GM19468 (cell line): ENCODE data around the gene AGPAT2.
"Not testable (repeated sequence)": the region's sequence is repeated elsewhere in the genome, so short reads cannot be mapped to it uniquely, and the experiment has no call there.

ENCODE experiments used
- ATAC-seq: cut with Tn5 transposase; IDR thresholded peaks from one replicate; pipeline ENCODE4 v1.9.1; 2021; ENCODE audit warnings: mild to moderate bottlenecking, moderate library complexity, moderate number of reproducible peaks; ENCODE audit not compliant: unreplicated experiment; ENCODE audit errors: extremely low read depth

AGPAT2 gene

DNA sequence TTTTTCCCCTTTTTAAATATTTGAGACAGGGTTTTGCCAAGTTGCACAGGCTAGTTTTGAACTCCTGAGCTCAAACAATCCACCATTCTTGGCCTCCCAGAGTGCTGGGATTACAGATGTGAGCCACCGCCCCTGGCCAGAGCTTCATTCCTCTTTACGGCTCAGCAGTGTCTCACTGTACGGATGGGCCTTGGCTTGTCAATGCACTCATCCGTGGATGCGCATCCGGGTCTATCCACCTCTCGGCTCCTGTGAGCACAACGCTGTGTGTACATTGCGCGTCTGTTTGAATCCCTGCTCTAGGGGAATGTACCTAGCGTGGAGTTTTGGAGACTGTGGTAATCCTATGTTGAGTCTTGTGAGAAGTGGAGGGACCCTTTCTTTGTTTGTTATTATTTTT lies 35.4 kb downstream of the AGPAT2 start:
- ATAC-seq: no peak

DNA sequence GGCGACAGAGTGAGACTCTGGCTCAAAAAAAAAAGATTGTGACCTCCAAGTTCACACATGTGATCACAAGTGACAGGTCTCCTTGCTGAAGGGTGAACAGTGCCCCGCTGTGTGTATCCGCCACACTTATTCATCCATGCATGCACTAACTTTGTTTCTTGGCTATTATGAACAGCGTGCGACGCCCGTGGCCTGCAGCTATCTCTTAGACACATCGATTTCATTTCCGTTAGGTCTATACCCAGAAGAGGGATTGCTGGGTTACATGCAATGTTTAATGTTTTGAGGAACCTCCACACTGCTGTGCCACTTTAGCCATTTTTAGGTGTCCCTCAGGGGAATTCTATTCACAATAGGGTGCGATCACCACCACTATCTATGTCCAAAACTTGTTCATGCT lies 36.6 kb downstream of the AGPAT2 start:
- no peak for ATAC-seq

DNA sequence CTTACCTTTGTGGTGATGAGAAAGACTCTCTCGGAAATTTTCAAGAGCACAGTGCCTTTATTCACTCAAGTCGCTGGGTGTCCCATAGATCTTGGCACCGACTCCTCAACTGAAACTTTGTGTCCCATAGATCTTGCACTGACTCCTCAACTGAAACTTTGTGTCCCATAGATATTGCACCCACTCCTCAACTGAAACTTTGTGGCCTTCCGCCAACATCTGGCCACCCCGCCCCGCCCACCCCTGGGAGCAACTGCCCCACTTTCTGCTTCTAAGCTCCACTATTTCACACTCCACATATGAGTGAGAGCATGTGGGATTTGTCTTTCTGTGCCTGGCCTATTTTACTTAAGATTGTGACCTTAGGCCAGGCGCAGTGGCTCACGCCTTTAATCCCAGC lies 37.2 kb downstream of the AGPAT2 start:
- ATAC-seq: no peak

DNA sequence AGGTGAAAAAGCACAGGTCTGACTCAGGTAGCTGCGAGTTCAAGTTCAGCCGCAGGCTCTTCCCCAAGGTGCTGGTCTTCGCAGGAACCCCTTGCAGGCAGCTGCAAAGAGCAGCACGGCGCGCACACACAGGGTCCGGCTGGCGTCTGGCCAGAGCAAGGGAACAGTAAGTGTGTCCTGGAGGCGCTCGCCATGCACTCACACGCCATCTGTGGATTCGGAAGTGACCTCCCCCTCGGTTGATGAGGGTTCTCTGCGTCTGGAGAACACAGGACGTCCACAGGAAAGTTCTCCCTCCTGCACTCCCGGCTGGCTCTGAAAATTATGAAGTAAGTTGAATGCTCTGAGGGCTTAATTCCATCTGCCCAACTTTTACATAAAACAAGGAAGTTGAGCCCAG lies 38.5 kb downstream of the AGPAT2 start:
- no peak for ATAC-seq

DNA sequence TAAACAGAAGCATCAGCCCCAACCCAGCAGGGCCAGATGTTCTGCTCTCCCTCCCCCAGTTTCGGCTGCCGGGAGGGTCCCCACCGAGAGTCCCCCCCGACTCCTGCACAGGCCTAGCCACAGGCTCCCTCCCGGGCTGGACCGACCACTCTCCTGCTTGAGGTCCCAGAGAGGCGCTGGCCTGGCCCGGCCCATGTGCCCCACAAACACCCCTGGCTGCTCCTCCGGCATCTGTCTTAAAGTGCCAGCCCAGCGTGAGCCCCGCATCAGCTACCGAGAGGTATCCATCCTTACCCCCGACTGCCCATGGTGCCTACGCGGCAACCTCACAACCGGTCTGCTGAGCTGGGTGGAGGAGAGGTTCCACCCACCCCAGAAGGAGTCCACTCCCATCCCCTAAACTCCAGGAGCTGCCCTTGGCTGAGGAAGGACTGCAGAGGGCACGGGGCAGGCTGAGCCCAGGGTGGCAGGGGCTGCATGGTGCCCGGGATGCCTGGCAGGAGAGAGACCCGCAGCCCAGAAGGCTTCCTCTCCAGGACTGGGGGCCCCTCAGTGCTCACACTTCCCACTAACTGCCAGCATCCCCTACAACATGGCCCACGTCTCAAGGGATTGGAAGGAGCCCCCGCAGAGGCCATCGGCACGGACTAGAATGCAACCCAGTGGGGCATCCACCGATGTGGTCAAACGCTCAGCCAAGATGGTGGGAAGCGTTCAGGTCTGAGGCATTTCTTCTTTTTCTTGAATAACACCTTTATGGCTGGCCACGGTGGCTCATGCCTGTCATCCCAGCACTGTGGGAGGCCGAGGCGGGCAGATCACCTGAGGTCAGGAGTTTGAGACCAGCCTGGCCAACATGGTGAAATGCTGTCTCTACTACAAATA lies 40.2 kb downstream of the AGPAT2 start:
- ATAC-seq: no peak

DNA sequence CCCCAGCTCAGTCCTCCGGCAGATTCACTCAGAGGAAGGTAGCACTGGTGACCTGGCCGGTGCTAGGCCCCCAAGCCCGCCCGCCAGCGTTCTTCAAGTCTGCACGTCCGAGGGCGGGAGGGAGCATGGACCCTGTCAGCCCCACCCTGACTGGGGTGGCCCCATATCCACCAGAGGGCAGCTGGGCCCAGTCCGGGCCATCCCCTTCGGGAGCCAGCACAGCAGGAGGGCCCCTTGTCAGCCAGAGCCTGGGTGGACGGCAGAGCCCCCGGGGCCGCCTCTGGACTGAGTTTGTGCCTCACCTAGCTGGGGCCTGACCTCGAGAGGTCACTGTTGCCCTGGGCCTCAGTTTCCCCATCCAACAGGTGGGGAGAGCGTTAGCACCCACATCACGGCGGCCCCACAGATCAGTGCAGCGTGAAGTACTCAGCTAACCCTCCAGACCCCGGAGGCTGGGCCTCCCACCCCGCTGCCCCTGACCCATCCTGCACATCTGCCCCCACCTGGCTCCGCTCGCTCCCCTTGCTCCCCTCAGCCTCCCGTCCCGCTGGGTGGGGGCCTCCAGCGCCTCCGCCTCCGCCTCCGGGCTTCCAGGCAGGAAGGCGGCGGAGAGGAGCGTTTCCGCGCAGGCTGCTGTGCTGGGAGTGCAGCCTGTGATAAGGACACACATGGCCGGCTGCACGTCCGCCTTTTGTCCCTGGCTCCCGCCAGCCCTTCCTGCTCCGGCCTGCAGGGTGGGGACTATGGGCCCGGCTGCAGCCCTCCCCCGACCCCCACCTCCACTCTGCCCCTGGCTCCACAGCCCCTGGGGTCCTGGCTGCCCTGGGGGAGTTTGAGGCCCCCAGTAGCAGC lies 41.1 kb downstream of the AGPAT2 start:
- ATAC-seq: no peak

- no peak for ATAC-seq
Observed at GRCh38 chr9:136645352-136645902, 41.8 kb downstream of the AGPAT2 start.

DNA sequence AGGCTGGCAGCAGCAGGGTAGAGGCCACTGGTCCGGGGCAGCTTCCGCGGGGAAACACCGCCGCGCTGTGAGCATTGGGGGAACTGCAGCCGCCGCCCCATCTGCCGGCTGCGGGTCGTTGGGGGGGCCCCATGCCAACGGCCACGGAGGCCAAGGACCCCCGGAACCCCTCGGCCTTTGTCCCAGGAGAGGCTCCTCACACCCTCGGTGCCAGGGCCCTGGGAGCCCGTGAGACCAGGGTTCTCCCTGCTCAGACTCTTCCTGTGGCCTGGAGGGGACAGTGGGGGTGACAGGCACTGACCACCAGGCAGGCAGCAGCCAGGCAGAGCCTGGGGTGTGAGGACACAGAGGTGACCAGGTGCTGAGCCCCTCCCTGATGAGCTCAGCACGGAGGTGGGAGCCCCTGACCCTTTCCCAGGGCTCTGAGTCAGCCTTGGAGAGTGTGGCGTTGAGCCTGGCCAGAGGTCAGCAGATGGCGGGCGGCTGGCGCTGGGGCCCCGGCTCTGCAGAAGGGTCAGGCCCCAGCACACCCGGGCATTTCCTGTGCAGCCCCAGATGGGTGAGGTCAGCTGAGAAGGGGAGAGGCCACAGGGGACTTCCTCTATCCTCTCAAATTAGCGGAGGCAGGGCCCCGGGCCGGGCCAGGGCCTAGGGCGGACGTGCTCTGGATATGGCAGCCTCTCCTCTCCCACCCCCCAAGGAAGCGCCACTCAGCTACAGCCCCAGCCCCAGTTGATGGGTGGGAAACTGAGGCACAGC lies 42.5 kb downstream of the AGPAT2 start:
- no peak for ATAC-seq

- ATAC-seq: no peak
Observed at GRCh38 chr9:136644343-136644592, 43.0 kb downstream of the AGPAT2 start.

- ATAC-seq: no peak
Observed at GRCh38 chr9:136643596-136644342, 43.5 kb downstream of the AGPAT2 start.

- no peak for ATAC-seq
Observed at GRCh38 chr9:136642439-136642921, 44.8 kb downstream of the AGPAT2 start.

- ATAC-seq: no peak
Observed at GRCh38 chr9:136640171-136641111, 46.8 kb downstream of the AGPAT2 start.

- ATAC-seq: no peak
Observed at GRCh38 chr9:136634904-136635303, 52.4 kb downstream of the AGPAT2 start.

DNA sequence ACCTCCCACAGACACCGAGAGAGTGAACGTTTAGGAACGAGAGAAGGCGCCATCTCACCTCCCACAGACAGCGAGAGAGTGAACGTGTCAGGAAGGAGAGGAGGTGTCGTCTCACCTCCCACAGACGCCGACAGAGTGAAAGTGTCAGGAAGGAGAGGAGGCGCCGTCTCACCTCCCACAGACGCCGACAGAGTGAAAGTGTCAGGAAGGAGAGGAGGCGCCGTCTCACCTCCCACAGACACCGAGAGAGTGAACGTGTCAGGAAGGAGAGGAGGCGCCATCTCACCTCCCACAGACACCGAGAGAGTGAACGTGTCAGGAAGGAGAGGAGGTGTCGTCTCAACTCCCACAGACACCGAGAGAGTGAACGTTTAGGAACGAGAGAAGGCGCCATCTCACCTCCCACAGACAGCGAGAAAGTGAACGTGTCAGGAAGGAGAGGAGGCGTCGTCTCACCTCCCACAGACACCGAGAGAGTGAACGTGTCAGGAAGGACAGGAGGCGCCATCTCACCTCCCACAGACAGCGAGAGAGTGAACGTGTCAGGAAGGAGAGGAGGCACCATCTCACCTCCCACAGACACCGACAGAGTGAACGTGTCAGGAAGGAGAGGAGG lies 54.7 kb downstream of the AGPAT2 start:
- not testable (repeated sequence) for ATAC-seq

GRCh38 chr9:136632072-136632471 lies 55.2 kb downstream of the AGPAT2 start:
- ATAC-seq: not testable (repeated sequence)

DNA sequence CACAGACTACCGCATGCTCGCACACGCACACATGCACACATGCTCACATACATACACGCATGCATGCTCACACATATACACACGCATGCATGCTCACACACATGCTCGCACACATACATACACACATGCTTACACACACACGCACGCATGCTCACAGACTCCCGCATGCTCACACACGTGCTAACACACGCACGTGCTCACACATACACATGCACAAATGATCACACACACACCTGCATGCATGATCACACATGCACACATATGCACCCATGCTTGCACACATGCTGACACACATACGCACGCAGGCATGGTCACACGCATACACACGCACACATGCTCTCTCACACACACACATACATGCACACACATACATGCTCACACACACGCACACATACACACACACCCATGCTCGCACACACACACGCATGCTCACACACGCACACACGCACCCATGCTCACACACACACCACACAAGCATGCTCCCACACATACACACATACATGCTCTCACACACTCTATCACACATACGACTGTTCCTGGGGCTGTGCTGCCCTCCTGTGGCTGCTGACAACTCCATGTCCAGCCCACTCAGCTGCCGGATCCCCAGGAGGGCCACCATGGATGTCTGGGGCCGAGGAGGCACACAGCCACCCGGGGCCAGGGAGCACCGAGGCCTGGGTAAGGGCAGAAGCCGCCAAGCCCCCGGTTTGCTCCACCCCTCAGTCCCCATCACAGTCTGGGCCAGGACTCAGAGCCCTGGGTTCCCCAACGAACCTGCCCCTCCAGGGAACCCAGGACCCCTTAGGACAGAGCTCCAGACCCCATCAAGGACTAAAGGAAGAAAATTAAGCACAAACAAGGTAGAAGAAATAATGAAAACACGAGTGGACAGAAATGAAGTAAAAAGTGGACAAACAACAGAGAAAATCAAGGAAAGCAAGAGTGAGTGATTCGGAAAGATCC lies 55.9 kb downstream of the AGPAT2 start:
- no peak for ATAC-seq

GRCh38 chr9:136630662-136630992 lies 56.6 kb downstream of the AGPAT2 start:
- no peak for ATAC-seq
